Neural progenitor cell (in vitro differentiated cells): ENCODE measurements around the gene SMG6. TPM values are rescaled to one million over a fixed set of nuclear protein-coding genes. Genes with fewer than 3 reads are reported as not detected.

Experiments used
- DNase-seq: peaks from one replicate; pipeline ENCODE4 v3.0.0-alpha.2; 2016; ENCODE audit warnings: low spot score
- H2AFZ ChIP-seq: fragments of 200-600 bp; sonication (generic); replicated peaks from 2 replicates; pipeline ENCODE4 v1.6.1; 2016; ENCODE audit warnings: antibody characterized with exemption
- H3F3A ChIP-seq: fragments of 200-600 bp; sonication (generic); 2 replicates; pipeline ENCODE4 v1.6.1; 2016; ENCODE audit warnings: antibody characterized with exemption, low read depth
- H3K27ac ChIP-seq: fragments of 200-600 bp; sonication (generic); 2 replicates; pipeline ENCODE4 v1.5.1; 2016; ENCODE audit warnings: mild to moderate bottlenecking
- H3K27me3 ChIP-seq: fragments of 200-600 bp; sonication (generic); 2 replicates; pipeline ENCODE4 v1.6.1; 2016; ENCODE audit warnings: mild to moderate bottlenecking, moderate library complexity
- H3K36me3 ChIP-seq: fragments of 200-600 bp; sonication (generic); 2 replicates; pipeline ENCODE4 v1.5.1; 2016
- H3K4me1 ChIP-seq: fragments of 200-600 bp; sonication (generic); 2 replicates; pipeline ENCODE4 v1.6.1; 2016; ENCODE audit warnings: mixed run types
- H3K4me2 ChIP-seq: fragments of 200-600 bp; sonication (generic); 2 replicates; pipeline ENCODE4 v1.6.1; 2016
- H3K4me3 ChIP-seq: fragments of 200-600 bp; sonication (generic); 2 replicates; pipeline ENCODE4 v1.5.1; 2016
- H3K79me2 ChIP-seq: fragments of 200-600 bp; sonication (generic); 2 replicates; pipeline ENCODE4 v1.6.1; 2016; ENCODE audit warnings: low read depth
- H3K9ac ChIP-seq: fragments of 200-600 bp; sonication (generic); 2 replicates; pipeline ENCODE4 v1.6.1; 2016
- H3K9me3 ChIP-seq: fragments of 200-600 bp; sonication (generic); 2 replicates; pipeline ENCODE4 v1.5.1; 2016; ENCODE audit warnings: low read depth
- H4K20me1 ChIP-seq: fragments of 200-600 bp; sonication (generic); 2 replicates; pipeline ENCODE4 v1.6.1; 2016; ENCODE audit warnings: low read depth
- H3K27ac Mint-ChIP-seq: 3 replicates; pipeline ENCODE4 v1.8.0; 2021; ENCODE audit warnings: mixed read lengths
- H3K27me3 Mint-ChIP-seq: 2 replicates; pipeline ENCODE4 v1.8.0; 2022; ENCODE audit warnings: low read depth, mild to moderate bottlenecking, inconsistent platforms, moderate library complexity, mixed read lengths; ENCODE audit not compliant: insufficient read depth
- H3K36me3 Mint-ChIP-seq: 3 replicates; pipeline ENCODE4 v1.8.0; 2021; ENCODE audit warnings: mixed read lengths
- H3K4me1 Mint-ChIP-seq: 3 replicates; pipeline ENCODE4 v1.8.0; 2021; ENCODE audit warnings: mixed read lengths
- H3K4me3 Mint-ChIP-seq: 3 replicates; pipeline ENCODE4 v1.8.0; 2021; ENCODE audit warnings: mild to moderate bottlenecking, moderate library complexity, mixed read lengths
- H3K9me3 Mint-ChIP-seq: 3 replicates; pipeline ENCODE4 v1.8.0; 2020; ENCODE audit warnings: mixed read lengths
- EZH2 ChIP-seq: fragments of 200-600 bp; sonication (generic); IDR thresholded peaks from 2 replicates; pipeline ENCODE4 v1.6.1; 2017; ENCODE audit warnings: antibody characterized with exemption, mild to moderate bottlenecking, moderate library complexity
- EZH2phosphoT487 ChIP-seq: fragments of 200-600 bp; sonication (generic); IDR thresholded peaks from 2 replicates; pipeline ENCODE4 v1.6.1; 2017; ENCODE audit warnings: antibody characterized with exemption
- total RNA-seq: library from RNA; depleted of rRNA; stranded (reverse); fragments of >200 nt; gene quantifications from 2 replicates; pipeline ENCODE4 v1.2.3, GENCODE V29; 2015; ENCODE audit warnings: low replicate concordance
- TF ChIP-seq, protein P1 (sequence below): fragments of 200-600 bp; sonication (generic); IDR thresholded peaks from 2 replicates; pipeline ENCODE4 v1.5.1; 2017; ENCODE audit warnings: antibody characterized with exemption, mild to moderate bottlenecking

The SMG6 gene
- total RNA-seq, 1 donor from 2014 or later = 19.0 TPM

DNA sequence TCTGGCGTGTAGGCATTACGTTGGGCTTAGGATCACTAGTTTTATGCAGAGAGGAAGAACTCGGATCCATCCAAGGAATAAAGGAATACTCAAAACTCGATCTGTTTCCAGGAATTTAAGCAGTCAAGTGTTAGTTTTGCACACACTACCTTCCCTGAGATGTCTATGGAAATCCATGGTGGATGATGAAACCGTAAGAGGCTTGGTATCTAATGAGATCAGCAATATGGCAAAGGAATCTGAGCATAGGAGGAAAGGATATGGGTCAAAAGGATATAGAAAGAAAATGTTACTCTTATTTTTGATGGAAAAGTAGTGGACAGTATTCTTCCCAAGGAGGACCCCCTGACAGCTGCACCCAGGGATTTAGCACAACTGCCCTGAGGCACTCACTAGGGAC, 59.6 kb downstream of the SMG6 start:
- TF ChIP-seq EZH2phosphoT487 (no peak), EZH2 (no peak)
- TF ChIP-seq, protein P1, sequence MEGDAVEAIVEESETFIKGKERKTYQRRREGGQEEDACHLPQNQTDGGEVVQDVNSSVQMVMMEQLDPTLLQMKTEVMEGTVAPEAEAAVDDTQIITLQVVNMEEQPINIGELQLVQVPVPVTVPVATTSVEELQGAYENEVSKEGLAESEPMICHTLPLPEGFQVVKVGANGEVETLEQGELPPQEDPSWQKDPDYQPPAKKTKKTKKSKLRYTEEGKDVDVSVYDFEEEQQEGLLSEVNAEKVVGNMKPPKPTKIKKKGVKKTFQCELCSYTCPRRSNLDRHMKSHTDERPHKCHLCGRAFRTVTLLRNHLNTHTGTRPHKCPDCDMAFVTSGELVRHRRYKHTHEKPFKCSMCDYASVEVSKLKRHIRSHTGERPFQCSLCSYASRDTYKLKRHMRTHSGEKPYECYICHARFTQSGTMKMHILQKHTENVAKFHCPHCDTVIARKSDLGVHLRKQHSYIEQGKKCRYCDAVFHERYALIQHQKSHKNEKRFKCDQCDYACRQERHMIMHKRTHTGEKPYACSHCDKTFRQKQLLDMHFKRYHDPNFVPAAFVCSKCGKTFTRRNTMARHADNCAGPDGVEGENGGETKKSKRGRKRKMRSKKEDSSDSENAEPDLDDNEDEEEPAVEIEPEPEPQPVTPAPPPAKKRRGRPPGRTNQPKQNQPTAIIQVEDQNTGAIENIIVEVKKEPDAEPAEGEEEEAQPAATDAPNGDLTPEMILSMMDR = no peak
- Histone ChIP-seq H3K27me3 (no peaks in the 10 kb centered on the region), H3K4me3 (no peak overlapping the region), H3K27ac (no peak overlapping the region), H2AFZ (no peak overlapping the region), H3F3A (peaks cover 17% of the 10 kb centered on the region), H3K79me2 (no peaks in the 10 kb centered on the region), H3K4me2 (no peak overlapping the region), H3K9me3 (no peaks in the 10 kb centered on the region), H4K20me1 (peaks cover 47% of the 10 kb centered on the region), H3K4me1 (peaks cover 2% of the 10 kb centered on the region), H3K9ac (no peak overlapping the region), H3K36me3 (peaks cover 7% of the 10 kb centered on the region)
- H3K4me3 Mint-ChIP-seq = no peak overlapping the region
- no peaks in the 10 kb centered on the region for H3K9me3 Mint-ChIP-seq
- DNase-seq = no peak
- H3K27ac Mint-ChIP-seq = no peak overlapping the region
- peaks cover under 1% of the 10 kb centered on the region for H3K4me1 Mint-ChIP-seq
- peaks cover 24% of the 10 kb centered on the region for H3K36me3 Mint-ChIP-seq
- peaks cover 2% of the 10 kb centered on the region for H3K27me3 Mint-ChIP-seq

- H3K4me3 Mint-ChIP-seq = no peak overlapping the region
- no peaks in the 10 kb centered on the region for H3K9me3 Mint-ChIP-seq
- H3K27me3 Mint-ChIP-seq = peaks cover 2% of the 10 kb centered on the region
- peaks cover 20% of the 10 kb centered on the region for H3K36me3 Mint-ChIP-seq
- Histone ChIP-seq H3K9me3 (no peaks in the 10 kb centered on the region), H3K4me1 (peaks cover 10% of the 10 kb centered on the region), H3K27me3 (no peaks in the 10 kb centered on the region), H3K9ac (no peak overlapping the region), H2AFZ (no peak overlapping the region), H3K4me3 (no peak overlapping the region), H3K27ac (no peak overlapping the region), H4K20me1 (peaks cover 60% of the 10 kb centered on the region), H3K79me2 (no peaks in the 10 kb centered on the region), H3F3A (peaks cover 17% of the 10 kb centered on the region), H3K36me3 (peaks cover 7% of the 10 kb centered on the region), H3K4me2 (no peak overlapping the region)
- no peak overlapping the region for H3K27ac Mint-ChIP-seq
- TF ChIP-seq EZH2phosphoT487 (no peak), EZH2 (no peak)
- TF ChIP-seq, protein P1 = no peak
- peaks cover 11% of the 10 kb centered on the region for H3K4me1 Mint-ChIP-seq
- no peak for DNase-seq
Measured at GRCh38 chr17:2241823-2242222, 61.8 kb downstream of the SMG6 start.

- no peak for DNase-seq
- Mint-ChIP-seq H3K36me3 (peaks cover 22% of the 10 kb centered on the region), H3K4me3 (no peak overlapping the region), H3K9me3 (no peaks in the 10 kb centered on the region), H3K4me1 (peaks cover 11% of the 10 kb centered on the region), H3K27me3 (peaks cover 2% of the 10 kb centered on the region), H3K27ac (no peak overlapping the region)
- Histone ChIP-seq H3K4me3 (no peak overlapping the region), H3K36me3 (peaks cover 7% of the 10 kb centered on the region), H3K9me3 (no peaks in the 10 kb centered on the region), H3K27me3 (no peaks in the 10 kb centered on the region), H3K79me2 (no peaks in the 10 kb centered on the region), H2AFZ (no peak overlapping the region), H3K27ac (no peak overlapping the region), H3K4me2 (no peak overlapping the region), H4K20me1 (peaks cover 60% of the 10 kb centered on the region), H3K9ac (no peak overlapping the region), H3F3A (peaks cover 12% of the 10 kb centered on the region), H3K4me1 (peaks cover 10% of the 10 kb centered on the region)
- TF ChIP-seq EZH2 (no peak), EZH2phosphoT487 (no peak)
- TF ChIP-seq, protein P1 = no peak
Measured at GRCh38 chr17:2240541-2240940, 63.0 kb downstream of the SMG6 start.
